AG04450 (cell line): Measurements from ENCODE around the gene GRID1. TPM values are rescaled to one million over a fixed set of nuclear protein-coding genes. Genes with fewer than 3 reads are reported as not detected.

Source experiments
- CTCF ChIA-PET: fragments of 300-600, 350-600 bp; formaldehyde crosslinking; extraction: SDS; loops from one replicate; lab custom pipeline; 2022; ENCODE audit warnings: antibody characterized with exemption, inconsistent platforms; lab: Charles Lee
- POLR2A ChIA-PET: fragments of 350-600 bp; formaldehyde crosslinking; extraction: SDS; loops from one replicate; lab custom pipeline; 2021; ENCODE audit warnings: antibody characterized with exemption, inconsistent platforms; lab: Yijun Ruan, JAX
- DNase-seq: peaks from one replicate; pipeline ENCODE4 v3.0.0-alpha.2; 2011; ENCODE audit warnings: low read depth, low spot score
- H3K27ac ChIP-seq: one replicate; pipeline ENCODE4 v1.5.1; 2012; ENCODE audit warnings: low read depth, low read length, control low read depth
- H3K27me3 ChIP-seq: one replicate; pipeline ENCODE4 v1.6.0; 2012; ENCODE audit warnings: low read length; ENCODE audit not compliant: control insufficient read depth, insufficient read depth
- H3K4me3 ChIP-seq: 2 replicates; pipeline ENCODE4 v1.5.1; 2011; ENCODE audit warnings: mild to moderate bottlenecking, low read depth, low read length, control low read depth
- H3K9me3 ChIP-seq: 2 replicates; pipeline ENCODE4 v1.5.1; 2012; ENCODE audit warnings: low read length; ENCODE audit not compliant: control insufficient read depth, insufficient read depth
- polyA plus RNA-seq: library from polyadenylated mRNA; depleted of rRNA; stranded (reverse); fragments of >200 nt; gene quantifications from 2 replicates; pipeline ENCODE4 v1.2.3, GENCODE V29; 2011
- TF ChIP-seq, protein P1 (sequence below): IDR thresholded peaks from 2 replicates; pipeline ENCODE4 v1.5.1; 2011; ENCODE audit warnings: low read depth, low read length, control low read depth, inconsistent platforms

GRID1 gene
- polyA plus RNA-seq, 1 experiment: not detected

DNA sequence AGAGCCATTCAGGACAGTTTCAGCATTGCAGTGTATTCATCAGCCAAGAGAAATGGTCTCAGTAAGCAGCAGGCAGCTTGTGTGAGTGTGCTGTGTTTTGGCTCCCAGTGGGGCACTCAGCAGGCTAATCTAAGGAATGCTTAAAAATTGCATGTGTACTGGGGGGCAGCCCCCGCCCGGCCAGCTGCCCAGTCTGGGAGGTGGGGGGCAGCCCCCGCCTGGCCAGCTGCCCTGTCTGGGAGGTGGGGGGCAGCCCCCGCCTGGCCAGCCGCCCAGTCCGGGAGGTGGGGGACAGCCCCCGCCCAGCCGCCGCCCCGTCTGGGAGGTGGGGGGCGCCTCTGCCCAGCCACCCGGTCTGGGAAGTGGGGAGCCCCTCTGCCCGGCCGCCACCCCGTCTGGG, 116.2 kb downstream of the GRID1 start:
- peaks cover 4% of the 10 kb centered on the region for H3K27me3 ChIP-seq
- ChIA-PET POLR2A (no interaction called here), CTCF (no interaction called here)
- TF ChIP-seq, protein P1, sequence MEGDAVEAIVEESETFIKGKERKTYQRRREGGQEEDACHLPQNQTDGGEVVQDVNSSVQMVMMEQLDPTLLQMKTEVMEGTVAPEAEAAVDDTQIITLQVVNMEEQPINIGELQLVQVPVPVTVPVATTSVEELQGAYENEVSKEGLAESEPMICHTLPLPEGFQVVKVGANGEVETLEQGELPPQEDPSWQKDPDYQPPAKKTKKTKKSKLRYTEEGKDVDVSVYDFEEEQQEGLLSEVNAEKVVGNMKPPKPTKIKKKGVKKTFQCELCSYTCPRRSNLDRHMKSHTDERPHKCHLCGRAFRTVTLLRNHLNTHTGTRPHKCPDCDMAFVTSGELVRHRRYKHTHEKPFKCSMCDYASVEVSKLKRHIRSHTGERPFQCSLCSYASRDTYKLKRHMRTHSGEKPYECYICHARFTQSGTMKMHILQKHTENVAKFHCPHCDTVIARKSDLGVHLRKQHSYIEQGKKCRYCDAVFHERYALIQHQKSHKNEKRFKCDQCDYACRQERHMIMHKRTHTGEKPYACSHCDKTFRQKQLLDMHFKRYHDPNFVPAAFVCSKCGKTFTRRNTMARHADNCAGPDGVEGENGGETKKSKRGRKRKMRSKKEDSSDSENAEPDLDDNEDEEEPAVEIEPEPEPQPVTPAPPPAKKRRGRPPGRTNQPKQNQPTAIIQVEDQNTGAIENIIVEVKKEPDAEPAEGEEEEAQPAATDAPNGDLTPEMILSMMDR: no peak
- no peak for DNase-seq
- no peaks in the 10 kb centered on the region; the same call in 1 of the 2 replicates for H3K9me3 ChIP-seq
- no peak overlapping the region for H3K4me3 ChIP-seq
- no peak overlapping the region for H3K27ac ChIP-seq

DNA sequence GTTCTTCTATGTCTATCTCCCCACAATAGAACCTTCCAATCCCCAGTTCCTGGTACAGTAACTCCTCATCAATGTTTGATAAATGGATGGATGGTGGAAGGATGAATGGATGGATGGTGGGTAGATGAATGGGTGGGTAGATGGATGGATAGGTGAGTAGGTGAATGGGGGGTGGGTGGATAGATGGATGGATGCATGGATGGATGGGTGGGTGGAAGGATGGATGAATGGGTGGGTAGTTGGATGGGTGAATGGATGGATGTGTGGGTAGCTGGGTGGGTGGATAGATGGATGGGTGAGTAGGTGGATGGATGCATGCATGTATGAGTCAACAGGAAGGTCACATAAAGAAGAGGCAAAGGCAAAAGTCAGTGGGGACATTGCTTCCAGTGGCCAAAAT, 116.8 kb downstream of the GRID1 start:
- no peaks in the 10 kb centered on the region; the same call in 1 of the 2 replicates for H3K9me3 ChIP-seq
- TF ChIP-seq, protein P1: no peak
- no peak for DNase-seq
- H3K27me3 ChIP-seq: peaks cover 4% of the 10 kb centered on the region
- H3K27ac ChIP-seq: no peak overlapping the region
- no peak overlapping the region for H3K4me3 ChIP-seq
- POLR2A ChIA-PET: no interaction called here
- CTCF ChIA-PET: no interaction called here

GRCh38 chr10:86248062-86248461, 118.5 kb downstream of the GRID1 start:
- no peak for DNase-seq
- ChIA-PET CTCF (interaction anchor here (0.7 kb wide), 1 partner anchor 72 kb away, joined by 3 read pairs; no protein-coding TSS in a partner anchor), POLR2A (no interaction called here)
- TF ChIP-seq, protein P1: no peak
- no peaks in the 10 kb centered on the region; the same call in 1 of the 2 replicates for H3K9me3 ChIP-seq
- peaks cover 1% of the 10 kb centered on the region for H3K27me3 ChIP-seq
- no peak overlapping the region for H3K4me3 ChIP-seq
- H3K27ac ChIP-seq: no peak overlapping the region

GRCh38 chr10:86247588-86247987, 119.0 kb downstream of the GRID1 start:
- no peaks in the 10 kb centered on the region for H3K27me3 ChIP-seq
- no peak for DNase-seq
- H3K4me3 ChIP-seq: no peak overlapping the region
- ChIA-PET CTCF (interaction anchor here (0.7 kb wide), 1 partner anchor 72 kb away, joined by 3 read pairs; no protein-coding TSS in a partner anchor), POLR2A (no interaction called here)
- no peaks in the 10 kb centered on the region; the same call in 1 of the 2 replicates for H3K9me3 ChIP-seq
- TF ChIP-seq, protein P1: no peak
- no peak overlapping the region for H3K27ac ChIP-seq

DNA sequence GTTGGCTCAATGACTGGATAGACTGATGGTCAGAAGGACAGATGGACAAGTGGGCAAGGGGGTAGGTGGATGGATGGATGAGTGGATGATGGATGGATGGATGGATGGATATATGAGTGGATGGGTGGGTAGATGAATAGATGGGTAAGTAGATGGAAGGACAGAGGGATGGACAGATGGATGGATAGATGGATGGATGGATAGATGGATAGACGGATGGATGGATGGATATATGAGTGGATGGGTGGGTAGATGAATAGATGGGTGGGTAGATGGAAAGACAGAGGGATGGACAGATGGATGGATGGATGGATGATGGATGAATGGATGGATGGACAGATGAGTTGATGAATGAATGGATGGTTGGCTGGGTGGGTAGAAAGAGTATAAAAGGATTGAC, 119.5 kb downstream of the GRID1 start:
- H3K27me3 ChIP-seq: no peaks in the 10 kb centered on the region
- H3K9me3 ChIP-seq: no peaks in the 10 kb centered on the region; the same call in 1 of the 2 replicates
- POLR2A ChIA-PET: no interaction called here
- H3K4me3 ChIP-seq: no peak overlapping the region
- H3K27ac ChIP-seq: no peak overlapping the region
- TF ChIP-seq, protein P1: no peak
- DNase-seq: no peak
- CTCF ChIA-PET: no interaction called here
